ENCODE measurements around the gene POMGNT1. TPM values are rescaled to one million over a fixed set of nuclear protein-coding genes. Genes with fewer than 3 reads are reported as not detected.

Gene POMGNT1
- polyA plus RNA-seq, 3 donors: 23.8 to 39.3 (median 24.2) TPM

DNA sequence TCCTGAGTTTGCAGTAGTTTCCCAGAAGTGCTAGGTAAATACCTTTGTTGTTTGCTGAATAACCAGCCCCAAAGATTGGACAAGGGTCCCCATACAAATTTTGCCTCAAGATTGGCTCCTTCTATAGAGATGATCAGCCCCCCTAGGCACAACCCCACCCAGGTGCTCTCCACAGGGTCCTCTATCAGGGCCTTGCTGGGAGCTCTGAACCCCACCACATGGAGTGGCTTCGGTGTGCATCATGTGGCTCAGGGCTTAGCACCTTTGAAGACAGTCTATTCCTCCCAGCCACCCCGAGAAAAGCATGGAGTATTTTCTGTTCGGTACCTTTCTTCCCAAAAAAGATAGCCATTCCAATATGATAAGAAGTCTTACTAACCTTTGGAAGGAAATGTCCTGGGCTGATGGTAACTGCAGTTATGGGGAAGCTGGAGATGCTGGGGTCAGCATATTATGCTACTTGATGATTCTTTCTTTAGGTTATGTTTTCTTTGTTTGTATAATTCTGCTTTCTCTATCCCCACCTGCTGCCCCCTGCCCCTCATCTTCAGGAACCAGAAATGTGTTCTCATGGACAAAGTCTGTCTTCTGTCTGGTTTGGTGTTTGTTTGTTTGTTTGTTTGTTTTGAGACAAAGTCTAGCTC lies 28.3 kb downstream of the POMGNT1 start:
- H3K27ac ChIP-seq (ENCODE audit: low read depth, low read length): no peak overlapping the region
- WGBS, 3 donors: 91 to 92% (median 91%) methylated on average over 3 of the region's 3 CpGs

DNA sequence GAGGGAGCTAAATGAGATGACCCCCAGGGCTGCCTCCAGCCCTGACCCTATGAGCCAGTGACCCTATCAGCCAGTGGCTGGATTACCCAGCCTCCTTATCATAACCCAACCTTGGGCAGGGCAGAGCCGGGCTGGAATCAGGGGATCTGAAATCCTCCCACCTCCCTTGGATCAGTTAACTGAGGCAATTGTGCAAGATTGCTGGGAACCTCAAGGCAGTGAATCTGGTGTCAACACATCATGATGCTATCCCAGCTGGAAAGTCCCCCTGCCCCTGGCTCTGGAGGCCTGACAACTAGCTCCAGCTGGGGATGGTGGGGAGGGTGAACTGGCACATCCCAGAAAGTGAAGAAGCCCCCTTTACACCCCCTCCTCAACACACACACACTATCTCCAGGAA lies 29.8 kb downstream of the POMGNT1 start:
- WGBS, 3 donors: 67 to 76% (median 72%) methylated on average over 1 of the region's 1 CpG
- no peak overlapping the region for H3K27ac ChIP-seq (ENCODE audit: low read depth, low read length)

- peak overlapping the region; percentile 85 for H3K27ac ChIP-seq (ENCODE audit: low read depth, low read length)
- WGBS, 3 donors: 6 to 13% (median 9%) methylated on average over 47 of the region's 47 CpGs
These were observed 31.4 kb downstream of the POMGNT1 start for GRCh38 chr1:46166521-46167462.

DNA sequence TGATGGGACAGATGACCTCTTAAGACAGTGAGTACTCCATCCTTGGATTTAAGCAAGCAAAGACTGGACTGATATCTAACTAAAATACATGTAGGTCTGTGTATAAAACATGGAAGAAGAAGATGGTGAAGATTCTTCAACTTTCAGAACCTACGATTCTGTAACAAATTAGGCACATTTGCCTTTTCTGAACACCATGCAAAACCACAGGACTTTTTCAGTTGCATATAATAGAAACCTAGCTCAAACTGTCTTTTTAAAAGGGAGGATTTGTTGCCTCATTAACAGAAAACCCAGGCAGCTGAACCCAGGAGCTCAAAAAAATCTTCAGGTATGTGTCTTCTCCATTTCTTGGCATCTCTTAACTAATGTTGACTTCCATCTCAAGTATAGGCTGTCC lies 38.0 kb downstream of the POMGNT1 start:
- 88 to 96% (median 90%) methylated on average over 1 of the region's 1 CpG for WGBS, 3 donors
- H3K27ac ChIP-seq (ENCODE audit: low read depth, low read length): no peak overlapping the region

DNA sequence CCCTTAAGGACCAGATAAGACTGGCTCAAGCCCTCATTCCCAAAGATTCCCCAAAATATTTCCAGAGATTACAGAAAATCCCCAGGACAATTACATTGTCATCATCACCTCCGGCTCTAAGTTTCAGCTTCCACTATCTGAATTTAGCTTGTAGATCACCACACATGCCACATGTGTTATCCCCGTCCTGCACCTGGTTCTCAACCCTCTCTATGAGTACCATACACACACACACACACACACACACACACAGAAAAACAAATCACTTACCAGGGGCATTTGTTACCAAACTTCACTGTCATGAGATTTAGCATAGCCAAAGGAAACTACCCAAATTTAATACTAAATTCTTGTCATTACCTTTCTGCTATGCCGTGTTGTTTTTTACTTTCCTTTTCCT lies 38.7 kb downstream of the POMGNT1 start:
- no peak overlapping the region for H3K27ac ChIP-seq (ENCODE audit: low read depth, low read length)
- 68 to 77% (median 70%) methylated on average over 3 of the region's 3 CpGs for WGBS, 3 donors

DNA sequence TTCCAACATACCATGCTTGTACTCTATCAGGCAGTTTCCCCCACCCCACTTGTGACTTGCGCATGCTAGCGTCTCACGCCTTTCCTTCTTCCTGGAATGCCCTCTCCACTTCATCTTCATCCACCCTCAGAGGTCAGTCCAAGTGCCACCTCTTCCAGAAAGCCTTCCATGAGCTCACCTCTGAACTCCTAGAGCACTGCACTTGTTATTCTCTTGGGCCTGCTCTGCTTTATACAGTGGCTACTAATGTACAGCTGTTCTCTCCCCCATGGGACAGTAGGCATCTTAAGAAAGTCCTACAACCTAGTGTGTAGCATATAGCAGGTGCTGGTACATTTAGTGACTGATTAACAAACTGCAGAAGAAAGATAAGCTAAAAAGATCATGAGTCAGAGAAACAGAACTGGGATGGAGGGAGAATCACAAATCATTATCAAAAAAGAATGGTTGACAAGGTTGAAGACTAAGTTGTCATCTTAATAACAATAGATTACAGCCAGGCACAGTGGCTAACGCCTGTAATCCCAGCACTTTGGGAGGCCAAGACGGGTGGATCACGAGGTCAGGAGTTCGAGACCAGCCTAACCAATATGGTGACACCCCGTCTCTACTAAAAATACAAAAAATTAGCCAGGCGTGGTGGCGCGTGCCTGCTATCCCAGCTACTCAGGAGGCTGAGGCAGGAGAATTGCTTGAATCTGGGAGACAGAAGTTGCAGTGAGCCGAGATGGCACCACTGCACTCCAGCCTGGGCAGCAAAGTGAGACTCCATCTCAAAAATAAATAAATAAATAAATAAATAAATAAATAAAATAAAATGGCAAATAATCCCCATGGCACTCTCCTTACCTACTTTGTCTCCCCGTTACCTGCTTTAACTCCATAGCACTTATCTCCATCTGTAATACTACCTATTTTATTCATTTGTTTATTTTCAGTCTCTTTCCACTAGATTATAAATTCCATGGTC lies 39.6 kb downstream of the POMGNT1 start:
- 90 to 92% (median 92%) methylated on average over 13 of the region's 13 CpGs for WGBS, 3 donors
- no peak overlapping the region for H3K27ac ChIP-seq (ENCODE audit: low read depth, low read length)

DNA sequence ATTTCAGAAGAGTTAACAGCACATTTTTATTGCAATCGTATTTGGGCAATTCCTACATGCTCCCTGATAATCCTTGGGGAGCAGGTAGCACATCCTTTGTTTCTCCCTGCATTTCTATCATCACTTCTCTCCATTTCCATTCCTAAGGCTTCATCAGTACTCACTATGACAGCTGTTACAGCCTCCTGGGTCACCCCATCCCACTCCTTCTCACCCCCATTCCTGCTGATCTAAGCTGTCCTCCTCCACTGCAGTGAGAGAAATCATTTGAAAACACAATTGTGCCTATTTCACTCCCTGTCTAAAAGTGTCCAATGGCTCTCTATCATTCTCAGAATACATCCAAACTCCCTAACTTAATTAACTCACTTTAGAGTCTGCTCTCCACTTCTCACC lies 40.3 kb downstream of the POMGNT1 start:
- 81 to 90% (median 85%) methylated on average over 1 of the region's 1 CpG for WGBS, 3 donors

GRCh38 chr1:46153732-46154131 lies 44.5 kb downstream of the POMGNT1 start:
- H3K27ac ChIP-seq (ENCODE audit: low read depth, low read length): no peak overlapping the region
- WGBS, 3 donors: 97 to 100% (median 97%) methylated on average over 1 of the region's 1 CpG

More for the DNA sequence above, 40.3 kb downstream of the POMGNT1 start:
- H3K27ac ChIP-seq (ENCODE audit: low read depth, low read length): no peak overlapping the region

DNA sequence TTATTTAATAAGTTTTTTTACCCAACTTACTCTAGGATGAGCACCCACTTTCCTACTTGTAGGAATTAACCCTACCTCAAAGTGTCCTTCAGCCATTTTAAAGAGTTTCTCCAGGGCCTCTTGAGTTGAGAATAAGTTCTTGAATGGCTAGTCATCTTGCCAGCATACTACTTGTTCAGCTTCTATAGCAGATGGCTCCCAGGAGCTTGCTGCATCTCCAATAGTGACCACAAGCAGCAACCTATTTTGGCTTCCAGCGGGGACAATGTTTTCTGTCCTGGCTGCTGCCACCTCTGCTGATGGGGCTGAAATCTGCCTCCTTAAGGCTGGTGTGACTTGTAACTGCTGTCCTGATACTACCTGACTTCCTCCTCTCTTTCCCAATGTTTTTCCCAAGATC lies 45.0 kb downstream of the POMGNT1 start:
- WGBS, 3 donors: 86 to 96% (median 96%) methylated on average over 1 of the region's 1 CpG
- no peak overlapping the region for H3K27ac ChIP-seq (ENCODE audit: low read depth, low read length)

DNA sequence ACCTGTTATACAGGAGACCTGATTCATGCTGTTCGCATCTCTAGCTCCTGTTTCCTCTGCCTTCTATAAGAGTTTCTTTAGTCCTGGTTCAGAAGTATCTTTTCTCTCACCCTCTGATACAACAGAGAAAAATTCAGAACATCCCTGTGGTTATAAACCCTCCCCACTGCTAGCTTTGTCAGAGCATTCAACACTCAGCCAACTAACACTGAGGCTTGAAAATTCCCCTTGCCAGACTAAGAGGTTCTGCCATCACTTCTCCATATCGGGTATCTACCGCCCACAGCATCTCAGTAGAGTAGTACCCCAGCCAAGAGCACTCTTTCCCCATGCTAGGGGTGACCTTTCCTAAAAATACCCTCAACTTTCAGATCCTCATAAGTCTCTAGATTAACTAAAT lies 46.2 kb downstream of the POMGNT1 start:
- 94 to 95% (median 94%) methylated on average over 3 of the region's 3 CpGs for WGBS, 3 donors
- H3K27ac ChIP-seq (ENCODE audit: low read depth, low read length): no peak overlapping the region

DNA sequence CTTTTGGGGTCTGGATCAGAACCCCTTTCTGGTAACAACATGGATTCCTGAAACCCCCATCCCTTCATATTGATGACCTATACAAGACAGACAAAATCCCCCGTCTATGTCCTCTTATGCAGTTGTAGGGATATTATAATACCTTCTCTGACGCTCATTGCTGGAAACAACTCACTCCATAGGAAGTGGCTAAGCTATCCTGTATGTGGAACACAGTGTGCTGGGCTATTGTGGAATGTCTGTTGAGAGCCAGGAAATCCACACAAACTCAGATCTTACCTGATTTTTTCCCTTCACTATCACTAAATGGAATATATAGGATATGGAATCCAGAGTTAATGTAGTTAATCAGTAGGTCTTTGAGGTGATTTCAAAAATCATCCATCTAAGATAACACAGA lies 48.1 kb downstream of the POMGNT1 start:
- 76 to 78% (median 76%) methylated on average over 2 of the region's 2 CpGs for WGBS, 3 donors
- H3K27ac ChIP-seq (ENCODE audit: low read depth, low read length): no peak overlapping the region

DNA sequence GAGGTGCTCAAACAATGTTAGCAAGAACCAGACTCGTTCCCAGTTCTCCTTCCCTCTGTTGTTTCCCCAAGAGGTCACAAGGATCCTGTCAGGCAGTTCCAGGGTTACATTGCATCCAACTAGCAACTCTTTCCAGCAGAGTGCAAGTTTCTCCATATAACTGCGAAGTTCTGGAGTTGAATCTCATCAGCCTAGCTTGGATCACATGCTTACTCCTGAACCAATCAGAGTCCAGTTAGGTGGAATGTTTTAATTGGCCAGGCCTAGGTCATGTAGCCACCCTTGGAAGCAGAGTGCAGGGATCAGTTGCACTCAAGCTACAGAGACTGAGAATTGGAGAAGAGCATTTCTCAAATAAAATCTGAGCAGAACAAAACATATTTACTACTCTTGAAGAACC lies 49.9 kb downstream of the POMGNT1 start:
- WGBS, 3 donors: 67 to 73% (median 72%) methylated on average over 2 of the region's 2 CpGs

More for the DNA sequence above, 49.9 kb downstream of the POMGNT1 start:
- H3K27ac ChIP-seq (ENCODE audit: low read depth, low read length): no peak overlapping the region

Other genes with a start within 250 kb of the POMGNT1 start
- 10 to 100 TPM in 2 of 3 donors, 1 to 10 TPM in 1; 4.2 to 36.5 (median 16.4) TPM for gene PIK3R3, start 65.8 kb downstream of the POMGNT1 start, polyA plus RNA-seq
- 10 to 100 TPM in 1 of 3 donors, 1 to 10 TPM in 2; 3.0 to 18.4 (median 7.0) TPM for gene TSPAN1, start 23.3 kb downstream of the POMGNT1 start, polyA plus RNA-seq
- not detected for gene P3R3URF, start 21.9 kb downstream of the POMGNT1 start, polyA plus RNA-seq
- 1 to 10 TPM in 1 of 3 donors, under 1 TPM in 2; 0.16 to 2.6 (median 0.82) TPM for gene LURAP1, start 4.9 kb upstream of the POMGNT1 start, polyA plus RNA-seq
- under 1 TPM; 0.10 to 0.24 (median 0.11) TPM for gene RAD54L, start 49.3 kb upstream of the POMGNT1 start, polyA plus RNA-seq
- 10 to 100 TPM; 29.5 to 52.7 (median 33.1) TPM for gene LRRC41, start 105.2 kb upstream of the POMGNT1 start, polyA plus RNA-seq
- gene UQCRH, start 105.3 kb upstream of the POMGNT1 start, polyA plus RNA-seq: 100 to 1,000 TPM; 224 to 744 (median 624) TPM
- gene NSUN4, start 142.4 kb upstream of the POMGNT1 start, polyA plus RNA-seq: 10 to 100 TPM; 10.0 to 19.8 (median 10.8) TPM
- gene FAAH, start 195.9 kb upstream of the POMGNT1 start, polyA plus RNA-seq: 10 to 100 TPM in 2 of 3 donors, 1 to 10 TPM in 1; 9.2 to 31.4 (median 24.6) TPM